ENCODE measurements around the gene SCUBE1. TPM values are rescaled to one million over a fixed set of nuclear protein-coding genes. Genes with fewer than 3 reads are reported as not detected.

Gene SCUBE1
- total RNA-seq, 1 experiment from 2014 or later, result not detected

DNA sequence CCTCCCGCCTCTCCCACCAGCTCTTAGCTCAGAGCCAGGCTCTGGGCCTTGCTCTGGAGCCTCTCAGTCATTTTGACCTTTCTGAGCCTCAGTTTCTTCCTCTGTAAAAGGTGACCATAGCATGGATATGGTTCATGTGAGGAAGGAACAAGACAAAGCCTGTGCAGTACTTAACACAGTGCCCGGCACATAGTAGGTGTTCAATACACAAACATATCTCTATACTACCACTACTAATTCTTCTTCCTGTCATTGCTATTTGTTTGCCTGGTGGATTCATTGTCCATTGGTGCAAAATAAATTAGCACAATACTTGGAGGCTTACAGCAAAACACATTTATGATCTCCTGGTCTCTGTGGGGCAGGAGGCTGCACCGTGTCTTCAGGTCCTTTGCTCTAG, 47.0 kb upstream of the SCUBE1 start:
- no peak overlapping the region for H3K27ac ChIP-seq (ENCODE audit: low read length)
- H3K27me3 ChIP-seq (ENCODE audit: control insufficient read depth, insufficient read depth, low read length), result peaks cover 2% of the 10 kb centered on the region; the same call in 1 of the 2 replicates
- BruUV-seq (replicated peaks), result no TSS peak
- no peak for TF ChIP-seq TCF7L2 (IDR thresholded peaks at IDR 0.05; ENCODE audit: low read depth, low read length)
- intact Hi-C loops (cut with micrococcal nuclease; ENCODE audit: unreplicated experiment), result no loop called here
- in situ Hi-C loops (cut with HindIII; ENCODE audit: low pct_unique_long_range_greater_than_20kb, low sequenced_read_pairs), result no loop called here
- ATAC-seq (no peak), DNase-seq (ENCODE audit: low read depth, low spot score) (no peak)
- H3K4me1 ChIP-seq (ENCODE audit: control insufficient read depth, insufficient read depth, low read length), result no peaks in the 10 kb centered on the region
- H3K9me3 ChIP-seq (ENCODE audit: control insufficient read depth, insufficient read depth, low read depth, low read length), result no peaks in the 10 kb centered on the region
- no peak overlapping the region for H3K4me3 ChIP-seq (ENCODE audit: low read depth in 2 of 2, low read length in 2 of 2)
- ChIA-PET POLR2A (no interaction called here), CTCF (no interaction called here)
- no peaks in the 10 kb centered on the region for H3K36me3 ChIP-seq (ENCODE audit: control insufficient read depth, insufficient read depth, low read length)

- Histone ChIP-seq H3K4me1 (ENCODE audit: control insufficient read depth, insufficient read depth, low read length) (no peaks in the 10 kb centered on the region), H3K4me3 (ENCODE audit: low read depth in 2 of 2, low read length in 2 of 2) (no peak overlapping the region), H3K9me3 (ENCODE audit: control insufficient read depth, insufficient read depth, low read depth, low read length) (no peaks in the 10 kb centered on the region), H3K27me3 (ENCODE audit: control insufficient read depth, insufficient read depth, low read length) (peaks cover 2% of the 10 kb centered on the region; the same call in 1 of the 2 replicates), H3K36me3 (ENCODE audit: control insufficient read depth, insufficient read depth, low read length) (no peaks in the 10 kb centered on the region), H3K27ac (ENCODE audit: low read length) (no peak overlapping the region)
- ChIA-PET POLR2A (no interaction called here), CTCF (no interaction called here)
- BruUV-seq (replicated peaks), result no TSS peak
- no peak for DNase-seq (ENCODE audit: low read depth, low spot score)
- in situ Hi-C loops (cut with HindIII; ENCODE audit: low pct_unique_long_range_greater_than_20kb, low sequenced_read_pairs), result no loop called here
- intact Hi-C loops (cut with micrococcal nuclease; ENCODE audit: unreplicated experiment), result loop anchor here (5.0 kb wide), 1 partner anchor 117 kb away; no protein-coding TSS in a partner anchor
- TF ChIP-seq REST (IDR thresholded peaks at IDR 0.05; ENCODE audit: insufficient read depth in 1 of 2, low read depth in 2 of 2, low read length in 1 of 2), result no peak
- ATAC-seq, result no peak
These were observed 46.2 kb upstream of the SCUBE1 start for GRCh38 chr22:43389227-43389836.

- DNase-seq (ENCODE audit: low read depth, low spot score), result no peak
- ATAC-seq, result peak; percentile 87
- H3K27ac ChIP-seq (ENCODE audit: low read length), result no peak overlapping the region
- no TSS peak for BruUV-seq (replicated peaks)
- peaks cover 2% of the 10 kb centered on the region; the same call in 1 of the 2 replicates for H3K27me3 ChIP-seq (ENCODE audit: control insufficient read depth, insufficient read depth, low read length)
- H3K4me3 ChIP-seq (ENCODE audit: low read depth in 2 of 2, low read length in 2 of 2), result no peak overlapping the region
- H3K4me1 ChIP-seq (ENCODE audit: control insufficient read depth, insufficient read depth, low read length), result no peaks in the 10 kb centered on the region
- intact Hi-C loops (cut with micrococcal nuclease; ENCODE audit: unreplicated experiment), result loop anchor here (5.0 kb wide), 1 partner anchor 116 kb away; no protein-coding TSS in a partner anchor
- POLR2A ChIA-PET, result no interaction called here
- in situ Hi-C loops (cut with HindIII; ENCODE audit: low pct_unique_long_range_greater_than_20kb, low sequenced_read_pairs), result no loop called here
- H3K9me3 ChIP-seq (ENCODE audit: control insufficient read depth, insufficient read depth, low read depth, low read length), result no peaks in the 10 kb centered on the region
- no peak for TF ChIP-seq REST (IDR thresholded peaks at IDR 0.05; ENCODE audit: insufficient read depth in 1 of 2, low read depth in 2 of 2, low read length in 1 of 2)
- TF ChIP-seq SIN3A (IDR thresholded peaks at IDR 0.05; ENCODE audit: borderline replicate concordance, insufficient read depth, low read depth, low read length), result no peak
- TF ChIP-seq TCF7L2 (IDR thresholded peaks at IDR 0.05; ENCODE audit: low read depth, low read length), result no peak
- TF ChIP-seq, protein P1, sequence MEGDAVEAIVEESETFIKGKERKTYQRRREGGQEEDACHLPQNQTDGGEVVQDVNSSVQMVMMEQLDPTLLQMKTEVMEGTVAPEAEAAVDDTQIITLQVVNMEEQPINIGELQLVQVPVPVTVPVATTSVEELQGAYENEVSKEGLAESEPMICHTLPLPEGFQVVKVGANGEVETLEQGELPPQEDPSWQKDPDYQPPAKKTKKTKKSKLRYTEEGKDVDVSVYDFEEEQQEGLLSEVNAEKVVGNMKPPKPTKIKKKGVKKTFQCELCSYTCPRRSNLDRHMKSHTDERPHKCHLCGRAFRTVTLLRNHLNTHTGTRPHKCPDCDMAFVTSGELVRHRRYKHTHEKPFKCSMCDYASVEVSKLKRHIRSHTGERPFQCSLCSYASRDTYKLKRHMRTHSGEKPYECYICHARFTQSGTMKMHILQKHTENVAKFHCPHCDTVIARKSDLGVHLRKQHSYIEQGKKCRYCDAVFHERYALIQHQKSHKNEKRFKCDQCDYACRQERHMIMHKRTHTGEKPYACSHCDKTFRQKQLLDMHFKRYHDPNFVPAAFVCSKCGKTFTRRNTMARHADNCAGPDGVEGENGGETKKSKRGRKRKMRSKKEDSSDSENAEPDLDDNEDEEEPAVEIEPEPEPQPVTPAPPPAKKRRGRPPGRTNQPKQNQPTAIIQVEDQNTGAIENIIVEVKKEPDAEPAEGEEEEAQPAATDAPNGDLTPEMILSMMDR (IDR thresholded peaks at IDR 0.05), result peak; percentile 96
- TF ChIP-seq POLR2AphosphoS5 (IDR thresholded peaks at IDR 0.05; ENCODE audit: low read depth, low read length), result no peak
- CTCF ChIA-PET, result no interaction called here
- H3K36me3 ChIP-seq (ENCODE audit: control insufficient read depth, insufficient read depth, low read length), result no peaks in the 10 kb centered on the region
These were observed 45.3 kb upstream of the SCUBE1 start for GRCh38 chr22:43388420-43388851.
